Lower leg skin (tissue), 3 donors: ENCODE results near the gene PPM1A.

ENCODE experiments used
- CTCF ChIP-seq, 3 donors: fragments of 450-650 bp; IDR thresholded peaks; one replicate each; pipeline ENCODE4 v1.5.1; 2016; ENCODE audit warnings: antibody characterized with exemption in 3 of 3, mild to moderate bottlenecking in 3 of 3, moderate library complexity in 2 of 3
- POLR2A ChIP-seq, 2 donors: fragments of 450-650 bp; IDR thresholded peaks; one replicate each; pipeline ENCODE4 v1.6.1; 2016 to 2017; ENCODE audit warnings: antibody characterized with exemption in 2 of 2, mild to moderate bottlenecking in 1 of 2, moderate library complexity in 1 of 2

GRCh38 chr14:60214003-60214402 lies 35.0 kb upstream of the PPM1A start:
- TF ChIP-seq CTCF (IDR thresholded peaks at IDR 0.05) = no peak
- no peak for TF ChIP-seq POLR2A (IDR thresholded peaks at IDR 0.05)
